ENCODE measurements around the gene PET117. TPM values are rescaled to one million over a fixed set of nuclear protein-coding genes. Genes with fewer than 3 reads are reported as not detected.

Gene PET117
- total RNA-seq, 3 donors from 2014 or later (not counting 1 experiment from before 2014, with no cell fraction given): 7.0 to 11.7 (median 10.4) TPM

- H3K4me3 ChIP-seq (ENCODE audit: low read length): peak overlapping the region; percentile 98
- Mint-ChIP-seq H3K27ac (peak overlapping the region; percentile 67 to 91), H3K4me1 (peaks cover 27 to 37% of the 10 kb centered on the region in 2 donors), H3K9me3 (no peaks in the 10 kb centered on the region), H3K4me3 (peak overlapping the region; percentile 88), H3K27me3 (ENCODE audit: low read depth in 2 of 2) (no peaks in the 10 kb centered on the region), H3K36me3 (no peaks in the 10 kb centered on the region)
- peaks cover 7% of the 10 kb centered on the region for H3K36me3 ChIP-seq (ENCODE audit: control insufficient read depth, insufficient read depth, low read length)
- ATAC-seq (no peak), DNase-seq (no peak)
- no peaks in the 10 kb centered on the region for H3K27me3 ChIP-seq (ENCODE audit: control insufficient read depth, insufficient read depth, low read length)
- WGBS (ENCODE audit: insufficient coverage): 0% methylated on average over 14 of the region's 15 CpGs
- intact Hi-C loops (cut with micrococcal nuclease): loop anchor here (10.0 kb wide), 1 partner anchor 367 kb away; the partner anchor contains the start of gene SEC23B
- peaks cover 15% of the 10 kb centered on the region for H3K4me1 ChIP-seq (ENCODE audit: control insufficient read depth, insufficient read depth, low read length)
- TF ChIP-seq, protein P1, sequence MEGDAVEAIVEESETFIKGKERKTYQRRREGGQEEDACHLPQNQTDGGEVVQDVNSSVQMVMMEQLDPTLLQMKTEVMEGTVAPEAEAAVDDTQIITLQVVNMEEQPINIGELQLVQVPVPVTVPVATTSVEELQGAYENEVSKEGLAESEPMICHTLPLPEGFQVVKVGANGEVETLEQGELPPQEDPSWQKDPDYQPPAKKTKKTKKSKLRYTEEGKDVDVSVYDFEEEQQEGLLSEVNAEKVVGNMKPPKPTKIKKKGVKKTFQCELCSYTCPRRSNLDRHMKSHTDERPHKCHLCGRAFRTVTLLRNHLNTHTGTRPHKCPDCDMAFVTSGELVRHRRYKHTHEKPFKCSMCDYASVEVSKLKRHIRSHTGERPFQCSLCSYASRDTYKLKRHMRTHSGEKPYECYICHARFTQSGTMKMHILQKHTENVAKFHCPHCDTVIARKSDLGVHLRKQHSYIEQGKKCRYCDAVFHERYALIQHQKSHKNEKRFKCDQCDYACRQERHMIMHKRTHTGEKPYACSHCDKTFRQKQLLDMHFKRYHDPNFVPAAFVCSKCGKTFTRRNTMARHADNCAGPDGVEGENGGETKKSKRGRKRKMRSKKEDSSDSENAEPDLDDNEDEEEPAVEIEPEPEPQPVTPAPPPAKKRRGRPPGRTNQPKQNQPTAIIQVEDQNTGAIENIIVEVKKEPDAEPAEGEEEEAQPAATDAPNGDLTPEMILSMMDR (IDR thresholded peaks at IDR 0.05): no peak
- H3K9me3 ChIP-seq (ENCODE audit: control insufficient read depth, insufficient read depth, low read length): no peaks in the 10 kb centered on the region
- peak overlapping the region; percentile 89 for H3K27ac ChIP-seq (ENCODE audit: low read length)
Observed at GRCh38 chr20:18138266-18138582, 561 bp downstream of the PET117 start.

DNA sequence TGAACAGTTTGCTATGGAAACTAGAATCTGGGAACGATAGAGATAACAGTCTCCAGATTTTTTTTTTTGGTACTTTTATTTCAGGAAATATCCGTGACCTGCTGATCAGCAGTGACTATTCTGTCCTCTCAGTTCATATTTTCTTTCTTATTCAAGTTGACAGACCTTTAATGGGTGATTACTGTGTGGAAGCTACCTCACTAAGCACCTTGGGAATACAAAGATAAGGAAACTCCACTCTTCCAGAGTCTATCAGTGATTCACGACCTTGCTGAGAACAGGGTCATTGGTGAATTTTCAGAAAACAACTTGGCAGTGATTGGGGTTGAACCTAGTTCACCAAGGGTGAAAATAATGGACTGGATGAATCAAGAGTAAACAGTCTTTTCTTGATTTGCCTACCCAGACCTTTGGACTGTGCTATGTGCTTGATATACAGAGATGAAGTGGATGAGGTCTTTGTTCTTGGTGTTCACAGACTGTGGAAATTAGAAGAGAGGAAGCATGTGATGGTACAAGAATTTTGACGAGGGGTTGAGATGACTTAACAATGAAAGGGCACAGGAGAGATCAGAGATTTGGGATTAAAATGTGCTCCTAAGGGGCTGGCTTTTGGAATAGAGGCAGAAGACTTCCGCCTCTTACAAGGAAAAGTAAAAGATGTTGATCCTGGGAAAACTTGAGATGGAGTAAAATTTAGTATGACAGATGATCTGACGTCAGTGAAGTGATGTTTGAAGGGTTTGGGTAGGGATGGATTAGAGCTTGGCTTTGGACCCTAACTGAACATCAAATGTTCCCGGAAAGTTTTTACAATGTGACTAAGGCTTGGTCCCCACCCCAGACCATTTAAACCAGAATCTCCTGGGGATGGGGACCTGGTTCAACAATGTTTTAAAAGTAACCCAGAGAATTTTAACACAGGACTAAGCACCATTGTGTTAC lies 1.2 kb downstream of the PET117 start:
- no peaks in the 10 kb centered on the region for H3K27me3 Mint-ChIP-seq (ENCODE audit: low read depth in 2 of 2)
- Histone ChIP-seq H3K4me3 (ENCODE audit: low read length) (peak overlapping the region; percentile 98), H3K27me3 (ENCODE audit: control insufficient read depth, insufficient read depth, low read length) (no peaks in the 10 kb centered on the region), H3K27ac (ENCODE audit: low read length) (peak overlapping the region; percentile 89), H3K9me3 (ENCODE audit: control insufficient read depth, insufficient read depth, low read length) (no peaks in the 10 kb centered on the region), H3K4me1 (ENCODE audit: control insufficient read depth, insufficient read depth, low read length) (peaks cover 15% of the 10 kb centered on the region), H3K36me3 (ENCODE audit: control insufficient read depth, insufficient read depth, low read length) (peaks cover 7% of the 10 kb centered on the region)
- 36% methylated on average over 6 of the region's 7 CpGs for WGBS (ENCODE audit: insufficient coverage)
- TF ChIP-seq, protein P1 (IDR thresholded peaks at IDR 0.05): no peak
- peak overlapping the region; percentile 88 for H3K4me3 Mint-ChIP-seq
- H3K36me3 Mint-ChIP-seq: no peaks in the 10 kb centered on the region
- DNase-seq (no peak), ATAC-seq (no peak)
- no peaks in the 10 kb centered on the region for H3K9me3 Mint-ChIP-seq
- intact Hi-C loops (cut with micrococcal nuclease): loop anchor here (10.0 kb wide), 1 partner anchor 366 kb away; the partner anchor contains the start of gene SEC23B
- H3K27ac Mint-ChIP-seq: peak overlapping the region; percentile 67 to 91
- peaks cover 27 to 37% of the 10 kb centered on the region in 2 donors for H3K4me1 Mint-ChIP-seq

DNA sequence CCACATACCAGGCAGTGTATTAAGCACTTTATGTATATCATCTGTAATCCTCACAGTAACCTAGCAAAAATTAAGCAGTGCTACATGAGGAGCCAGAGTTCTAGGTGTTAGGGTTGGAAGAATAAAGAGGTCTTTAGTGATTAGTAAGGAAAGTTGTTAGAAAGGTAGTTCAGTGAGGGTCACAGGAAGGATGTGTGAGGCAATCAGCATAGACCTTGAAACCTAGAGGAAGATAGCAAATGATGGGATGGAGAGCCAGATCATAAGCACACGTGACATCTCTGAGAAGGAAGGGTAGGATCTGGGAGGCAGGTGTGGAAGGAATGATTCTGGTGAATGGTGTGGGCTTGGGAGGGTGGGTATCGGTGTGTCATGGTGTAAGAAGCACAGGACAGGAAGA lies 2.2 kb downstream of the PET117 start:
- Histone ChIP-seq H3K27ac (ENCODE audit: low read length) (no peak overlapping the region), H3K9me3 (ENCODE audit: control insufficient read depth, insufficient read depth, low read length) (no peaks in the 10 kb centered on the region), H3K4me1 (ENCODE audit: control insufficient read depth, insufficient read depth, low read length) (peaks cover 15% of the 10 kb centered on the region), H3K36me3 (ENCODE audit: control insufficient read depth, insufficient read depth, low read length) (peaks cover 10% of the 10 kb centered on the region), H3K27me3 (ENCODE audit: control insufficient read depth, insufficient read depth, low read length) (no peaks in the 10 kb centered on the region), H3K4me3 (ENCODE audit: low read length) (no peak overlapping the region)
- Mint-ChIP-seq H3K27me3 (ENCODE audit: low read depth in 2 of 2) (no peaks in the 10 kb centered on the region), H3K4me1 (peaks cover 33 to 43% of the 10 kb centered on the region in 2 donors), H3K36me3 (no peaks in the 10 kb centered on the region), H3K27ac (no peak overlapping the region), H3K9me3 (no peaks in the 10 kb centered on the region), H3K4me3 (peak overlapping the region; percentile 32)
- ATAC-seq (no peak), DNase-seq (no peak)
- TF ChIP-seq, protein P1 (IDR thresholded peaks at IDR 0.05): no peak
- WGBS (ENCODE audit: insufficient coverage): 98% methylated on average over 2 of the region's 2 CpGs
- intact Hi-C loops (cut with micrococcal nuclease): loop anchor here (10.0 kb wide), 1 partner anchor 365 kb away; the partner anchor contains the start of gene SEC23B
